HG02763 (cell line): Measurements from ENCODE around the gene SNRPA.
A peak's percentile ranks its signal among the peaks of the same experiment; 100 is the strongest.

Experiments used
- ATAC-seq: cut with Tn5 transposase; IDR thresholded peaks from one replicate; pipeline ENCODE4 v1.9.1; 2021; ENCODE audit warnings: mild to moderate bottlenecking, moderate library complexity; ENCODE audit not compliant: unreplicated experiment

Gene SNRPA

DNA sequence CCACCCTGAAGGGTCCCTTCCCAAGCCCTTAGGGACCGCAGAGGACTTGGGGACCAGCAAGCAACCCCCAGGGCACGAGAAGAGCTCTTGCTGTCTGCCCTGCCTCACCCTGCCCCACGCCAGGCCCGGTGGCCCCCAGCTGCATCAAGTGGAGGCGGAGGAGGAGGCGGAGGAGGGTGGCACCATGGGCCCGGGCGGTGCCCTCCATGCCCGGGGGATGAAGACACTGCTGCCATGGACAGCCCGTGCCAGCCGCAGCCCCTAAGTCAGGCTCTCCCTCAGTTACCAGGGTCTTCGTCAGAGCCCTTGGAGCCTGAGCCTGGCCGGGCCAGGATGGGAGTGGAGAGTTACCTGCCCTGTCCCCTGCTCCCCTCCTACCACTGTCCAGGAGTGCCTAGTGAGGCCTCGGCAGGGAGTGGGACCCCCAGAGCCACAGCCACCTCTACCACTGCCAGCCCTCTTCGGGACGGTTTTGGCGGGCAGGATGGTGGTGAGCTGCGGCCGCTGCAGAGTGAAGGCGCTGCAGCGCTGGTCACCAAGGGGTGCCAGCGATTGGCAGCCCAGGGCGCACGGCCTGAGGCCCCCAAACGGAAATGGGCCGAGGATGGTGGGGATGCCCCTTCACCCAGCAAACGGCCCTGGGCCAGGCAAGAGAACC, 49.5 kb downstream of the SNRPA start:
- ATAC-seq = no peak

DNA sequence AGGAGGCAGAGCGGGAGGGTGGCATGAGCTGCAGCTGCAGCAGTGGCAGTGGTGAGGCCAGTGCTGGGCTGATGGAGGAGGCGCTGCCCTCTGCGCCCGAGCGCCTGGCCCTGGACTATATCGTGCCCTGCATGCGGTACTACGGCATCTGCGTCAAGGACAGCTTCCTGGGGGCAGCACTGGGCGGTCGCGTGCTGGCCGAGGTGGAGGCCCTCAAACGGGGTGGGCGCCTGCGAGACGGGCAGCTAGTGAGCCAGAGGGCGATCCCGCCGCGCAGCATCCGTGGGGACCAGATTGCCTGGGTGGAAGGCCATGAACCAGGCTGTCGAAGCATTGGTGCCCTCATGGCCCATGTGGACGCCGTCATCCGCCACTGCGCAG, 50.0 kb downstream of the SNRPA start:
- no peak for ATAC-seq

DNA sequence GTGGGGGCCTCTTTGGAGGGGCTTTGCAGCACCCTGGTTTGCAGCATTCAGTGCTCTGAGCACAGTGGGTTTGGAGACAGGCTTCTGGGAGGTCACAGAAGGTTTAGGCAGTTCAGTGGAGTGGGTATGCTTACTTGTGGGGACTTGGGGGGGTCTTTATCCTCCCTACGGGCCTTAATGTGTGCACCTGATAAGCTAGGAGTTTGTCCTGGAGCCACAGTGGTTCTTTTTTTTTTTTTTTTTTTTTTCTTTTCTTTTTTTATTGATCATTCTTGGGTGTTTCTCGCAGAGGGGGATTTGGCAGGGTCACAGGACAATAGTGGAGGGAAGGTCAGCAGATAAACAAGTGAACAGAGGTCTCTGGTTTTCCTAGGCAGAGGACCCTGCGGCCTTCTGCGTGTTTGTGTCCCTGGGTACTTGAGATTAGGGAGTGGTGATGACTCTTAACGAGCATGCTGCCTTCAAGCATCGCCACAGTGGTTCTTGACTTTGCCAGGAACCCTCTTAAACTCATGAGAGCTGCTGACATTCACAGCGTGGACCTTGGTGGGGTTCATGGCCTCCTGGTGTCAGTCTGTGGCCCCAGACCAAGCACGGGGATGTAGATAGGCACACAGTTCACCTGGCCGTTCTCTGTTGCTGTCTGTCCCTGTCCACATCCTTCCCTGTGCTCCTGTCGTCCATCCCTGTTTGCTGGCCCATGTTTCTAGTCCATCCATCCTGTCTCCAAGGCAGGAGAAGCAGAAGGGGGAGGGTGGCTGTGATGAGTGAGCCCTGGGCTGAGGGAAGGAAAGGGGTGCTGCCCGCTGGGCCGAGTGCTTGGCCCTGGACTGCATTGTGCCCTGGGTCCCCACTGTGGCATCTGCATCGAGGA, 50.7 kb downstream of the SNRPA start:
- ATAC-seq = no peak

DNA sequence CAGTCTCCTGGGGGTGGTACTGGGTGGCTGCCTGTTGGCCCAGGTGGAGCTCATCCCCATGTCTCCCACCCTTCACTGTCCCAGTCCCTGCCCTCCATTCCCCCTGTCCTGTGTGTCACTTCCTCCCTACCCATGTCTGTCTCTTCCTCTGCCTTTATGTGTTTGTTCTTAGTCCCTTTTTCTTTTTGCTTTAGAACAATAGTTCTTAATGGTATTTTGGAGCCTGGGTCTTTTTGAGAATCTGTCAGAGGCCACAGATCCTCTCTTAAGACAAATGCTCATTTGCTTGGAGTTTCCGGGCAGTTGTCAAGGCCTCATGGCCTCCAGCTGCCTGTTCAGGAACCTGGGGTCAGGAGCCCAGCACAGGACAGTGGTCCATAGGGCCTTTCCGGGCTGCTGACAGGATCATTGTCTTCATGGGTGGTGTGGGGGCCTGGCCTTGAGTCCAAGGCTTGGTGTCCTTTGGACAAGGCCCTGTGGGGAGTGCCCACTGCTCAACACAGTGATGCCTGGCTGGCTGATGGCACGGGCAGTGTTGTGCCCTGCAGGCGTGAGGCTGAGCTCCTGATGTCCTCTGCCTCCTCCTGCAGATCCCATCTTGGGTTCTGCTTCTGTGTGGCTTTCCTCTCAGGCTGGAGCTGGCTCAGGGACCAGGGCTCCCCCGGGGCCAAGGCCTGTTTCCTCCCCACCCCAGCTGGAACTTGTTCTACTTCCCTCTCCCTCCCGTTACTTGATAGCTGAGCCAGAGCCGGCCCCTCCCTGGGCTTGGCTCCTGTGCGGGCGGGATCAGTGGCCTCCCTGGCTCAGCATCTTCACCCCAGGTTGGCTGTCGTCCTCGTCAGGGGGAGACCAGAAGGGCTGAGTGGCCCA, 51.5 kb downstream of the SNRPA start:
- no peak for ATAC-seq

DNA sequence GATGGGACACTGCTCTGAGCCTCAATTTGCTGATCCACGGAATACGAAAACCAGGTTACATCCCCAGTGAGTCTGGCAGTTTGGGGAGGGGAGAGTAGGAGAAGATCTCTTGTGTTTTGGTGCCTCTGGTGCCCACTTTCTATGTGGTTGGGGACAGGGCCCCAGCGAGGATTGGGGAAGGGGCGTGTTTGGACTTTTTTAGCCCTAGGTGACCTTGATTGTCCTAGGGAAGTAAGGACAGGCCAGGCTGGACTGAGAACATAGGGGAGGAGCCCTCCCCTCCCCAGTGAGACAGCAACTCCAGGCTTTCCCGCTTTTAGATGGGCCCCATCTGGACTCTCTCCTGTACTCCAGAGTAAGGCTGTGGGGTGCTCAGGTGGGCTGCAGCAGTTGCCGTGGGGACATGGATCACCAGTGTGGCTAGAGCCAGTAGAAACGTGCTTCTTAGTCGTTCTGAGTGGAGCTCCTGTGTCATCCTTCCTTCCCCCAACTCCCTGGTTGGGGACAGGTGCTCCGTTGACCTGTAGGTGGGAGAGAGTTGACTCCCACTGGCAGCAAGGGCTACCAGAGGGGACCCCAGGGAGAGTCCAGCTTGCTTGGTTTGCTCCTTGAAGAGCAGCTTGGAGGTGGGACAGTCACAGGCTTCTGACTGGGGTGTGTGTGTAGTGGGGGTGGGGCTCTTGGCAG, 52.3 kb downstream of the SNRPA start:
- no peak for ATAC-seq

DNA sequence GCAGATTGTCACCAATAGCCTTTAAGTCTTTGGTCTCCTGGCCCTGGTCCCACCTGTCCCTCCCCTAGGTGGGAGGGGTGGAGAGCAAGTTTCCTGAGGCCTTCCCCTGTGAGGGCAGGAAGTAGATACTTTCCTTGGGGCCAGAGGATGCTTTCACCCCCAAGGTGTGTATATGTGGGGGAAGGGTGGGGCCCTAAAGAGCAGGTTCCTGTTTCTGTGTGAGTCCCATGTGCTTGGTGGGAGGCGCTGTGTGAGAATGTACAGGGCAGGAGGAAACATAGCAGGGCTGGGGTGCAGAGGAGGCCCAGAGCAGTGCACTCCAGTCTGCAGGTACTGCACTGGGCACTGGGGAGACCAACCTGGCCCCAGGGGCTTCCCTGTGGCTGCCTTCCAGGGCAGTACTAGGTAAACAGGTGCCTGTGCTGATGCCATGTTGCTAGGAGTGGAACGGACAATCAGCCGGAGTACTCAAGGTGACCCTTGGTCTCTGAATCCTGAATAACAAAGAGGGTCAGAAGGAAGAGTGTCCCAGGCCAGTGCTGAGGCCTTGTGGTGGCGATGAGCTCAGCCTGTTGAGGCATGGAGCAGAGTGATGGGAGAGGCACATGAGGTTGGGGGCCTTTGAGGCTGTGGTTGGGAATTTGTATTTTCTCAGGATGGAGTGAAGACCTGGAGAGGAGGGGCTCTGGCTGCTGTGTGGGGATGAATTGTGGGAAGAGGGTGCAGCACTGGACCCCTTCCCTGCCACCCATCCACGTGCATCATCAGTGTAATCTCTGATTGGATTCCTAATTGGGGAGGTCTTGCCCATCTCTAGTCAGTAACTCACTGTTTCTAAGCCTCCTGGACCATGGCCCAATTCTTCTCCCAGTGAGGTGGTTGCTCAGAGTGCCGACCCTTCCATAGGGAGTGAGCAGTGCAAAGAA, 53.1 kb downstream of the SNRPA start:
- ATAC-seq = no peak

DNA sequence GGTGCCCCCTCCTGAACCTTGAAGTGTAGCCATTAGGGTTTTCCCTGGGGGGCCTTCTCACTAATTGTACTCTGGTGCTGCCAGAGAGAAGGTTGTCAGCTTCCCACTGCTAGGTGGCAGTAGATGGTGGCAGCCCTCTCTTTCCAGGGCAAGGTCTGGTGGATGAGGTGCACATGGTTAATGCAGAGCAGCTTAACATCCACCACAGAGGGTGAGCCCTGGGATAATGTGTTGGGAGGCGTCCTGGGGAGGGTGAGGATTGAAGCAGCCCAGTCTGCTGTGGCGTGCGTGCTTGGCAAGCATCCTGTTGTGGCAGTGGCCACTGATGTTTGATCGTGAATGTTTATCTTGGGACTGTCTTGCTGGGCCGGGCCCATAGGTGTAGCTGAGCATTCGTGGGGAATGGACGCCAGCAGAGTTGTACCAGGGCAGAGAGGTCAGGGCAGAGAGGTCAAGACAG, 53.8 kb downstream of the SNRPA start:
- no peak for ATAC-seq

DNA sequence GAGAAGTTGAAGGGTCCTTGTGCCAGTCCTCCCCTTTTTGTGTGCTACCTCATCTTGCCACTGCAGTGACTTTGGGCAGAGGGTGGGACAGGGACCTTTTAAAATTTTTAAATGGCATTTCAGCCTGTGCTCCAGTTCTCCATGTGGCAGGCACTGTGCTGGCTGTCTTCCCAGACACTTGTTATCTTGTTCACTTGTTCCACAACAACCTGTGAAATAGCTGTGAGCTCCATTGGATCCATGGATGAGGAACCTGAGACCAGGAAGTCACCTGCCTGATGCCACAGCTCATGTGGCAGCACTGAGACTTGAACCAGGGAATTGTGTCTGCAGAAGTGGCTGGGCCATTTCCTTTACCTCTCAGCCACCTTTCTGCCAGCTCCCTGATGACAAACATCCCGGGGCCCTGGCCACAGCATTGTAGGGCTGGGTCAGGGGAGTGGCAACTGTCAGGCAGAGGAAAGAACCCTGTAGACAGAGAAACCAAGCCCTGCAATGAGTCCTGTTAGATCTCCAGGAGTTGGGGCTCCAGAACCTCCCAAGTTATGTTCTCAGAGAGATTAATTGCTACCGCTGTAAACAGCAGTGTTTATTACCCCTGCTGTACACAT, 54.4 kb downstream of the SNRPA start:
- no peak for ATAC-seq

DNA sequence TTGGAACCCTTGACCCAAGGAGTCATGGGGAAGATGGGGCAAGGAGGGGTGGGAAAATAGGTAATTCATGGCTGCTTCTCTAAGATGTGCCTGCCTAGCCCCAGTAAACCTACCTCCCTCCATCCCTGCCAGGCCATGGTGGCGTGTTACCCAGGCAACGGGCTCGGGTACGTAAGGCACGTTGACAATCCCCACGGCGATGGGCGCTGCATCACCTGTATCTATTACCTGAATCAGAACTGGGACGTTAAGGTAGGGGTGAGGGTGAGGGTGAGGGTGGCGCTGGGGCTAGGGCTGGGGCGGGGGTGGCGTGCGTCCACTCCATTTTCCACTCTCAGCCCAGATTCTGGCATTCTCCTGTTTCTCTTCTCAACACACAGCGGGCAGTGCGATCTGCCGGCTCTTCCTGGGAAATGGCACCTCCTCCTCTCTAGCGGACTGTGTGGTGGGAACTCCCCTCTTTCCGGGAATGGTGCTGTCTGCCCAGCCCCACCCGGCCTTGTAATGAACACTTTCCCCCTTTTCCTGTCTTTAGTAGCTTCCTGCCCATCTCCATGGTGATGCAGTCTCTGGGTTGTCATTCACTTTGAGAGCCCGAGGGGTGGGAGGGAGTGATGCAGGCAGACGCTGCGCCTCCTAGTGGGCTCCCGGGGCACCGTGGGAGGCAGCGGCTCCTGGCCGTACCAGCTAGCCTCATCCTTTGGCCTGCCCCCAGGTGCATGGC, 55.6 kb downstream of the SNRPA start:
- ATAC-seq = peak; percentile 34

DNA sequence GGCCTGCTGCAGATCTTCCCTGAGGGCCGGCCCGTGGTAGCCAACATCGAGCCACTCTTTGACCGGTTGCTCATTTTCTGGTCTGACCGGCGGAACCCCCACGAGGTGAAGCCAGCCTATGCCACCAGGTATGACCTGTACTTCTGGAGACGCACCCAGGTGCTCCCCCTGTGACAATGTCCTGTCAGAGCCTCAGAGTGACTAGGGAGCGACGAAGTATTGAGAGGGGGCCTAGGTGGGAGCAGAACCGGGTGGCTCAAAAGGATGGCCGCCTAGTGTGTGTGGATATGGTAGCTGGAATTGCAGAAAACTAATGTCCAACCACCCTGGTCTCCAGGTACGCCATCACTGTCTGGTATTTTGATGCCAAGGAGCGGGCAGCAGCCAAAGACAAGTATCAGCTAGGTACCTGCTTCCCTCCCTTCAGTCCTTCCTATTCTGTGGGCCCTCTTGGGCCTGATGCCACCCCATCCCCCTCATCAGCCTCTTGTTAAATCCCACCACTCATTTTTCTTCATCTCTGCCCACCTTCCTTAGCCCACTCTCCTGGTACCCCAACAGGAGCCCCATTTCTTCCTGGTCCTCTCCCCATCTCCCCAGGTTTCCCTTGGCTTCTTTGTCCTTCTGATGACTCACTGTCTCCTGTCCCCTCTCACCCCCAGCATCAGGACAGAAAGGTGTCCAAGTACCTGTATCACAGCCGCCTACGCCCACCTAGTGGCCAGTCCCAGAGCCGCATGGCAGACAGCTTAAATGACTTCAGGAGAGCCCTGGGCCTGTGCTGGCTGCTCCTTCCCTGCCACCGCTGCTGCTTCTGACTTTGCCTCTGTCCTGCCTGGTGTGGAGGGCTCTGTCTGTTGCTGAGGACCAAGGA, 56.4 kb downstream of the SNRPA start:
- no peak for ATAC-seq

DNA sequence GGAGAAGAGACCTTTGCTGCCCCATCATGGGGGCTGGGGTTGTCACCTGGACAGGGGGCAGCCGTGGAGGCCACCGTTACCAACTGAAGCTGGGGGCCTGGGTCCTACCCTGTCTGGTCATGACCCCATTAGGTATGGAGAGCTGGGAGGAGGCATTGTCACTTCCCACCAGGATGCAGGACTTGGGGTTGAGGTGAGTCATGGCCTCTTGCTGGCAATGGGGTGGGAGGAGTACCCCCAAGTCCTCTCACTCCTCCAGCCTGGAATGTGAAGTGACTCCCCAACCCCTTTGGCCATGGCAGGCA, 57.0 kb downstream of the SNRPA start:
- no peak for ATAC-seq

DNA sequence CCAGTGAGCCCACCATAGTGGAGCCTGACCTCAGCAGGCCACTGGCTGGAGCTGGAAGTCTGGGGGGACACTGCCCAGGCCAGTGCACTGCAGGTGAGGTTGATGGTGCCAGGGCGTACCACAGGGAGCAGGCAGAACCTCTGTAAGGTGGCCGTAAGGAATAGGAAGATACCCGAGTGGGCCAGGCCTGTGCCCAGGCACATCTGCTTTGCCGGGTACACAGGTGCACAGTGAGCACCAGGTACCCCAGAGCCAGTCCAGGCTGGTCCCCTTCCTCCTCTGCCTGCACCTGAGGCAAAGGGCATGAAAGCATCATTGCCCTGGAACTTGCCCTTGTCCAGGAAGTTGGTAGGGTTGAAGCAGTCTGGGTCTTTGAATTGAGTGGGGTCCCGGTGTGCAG, 57.5 kb downstream of the SNRPA start:
- ATAC-seq = no peak

DNA sequence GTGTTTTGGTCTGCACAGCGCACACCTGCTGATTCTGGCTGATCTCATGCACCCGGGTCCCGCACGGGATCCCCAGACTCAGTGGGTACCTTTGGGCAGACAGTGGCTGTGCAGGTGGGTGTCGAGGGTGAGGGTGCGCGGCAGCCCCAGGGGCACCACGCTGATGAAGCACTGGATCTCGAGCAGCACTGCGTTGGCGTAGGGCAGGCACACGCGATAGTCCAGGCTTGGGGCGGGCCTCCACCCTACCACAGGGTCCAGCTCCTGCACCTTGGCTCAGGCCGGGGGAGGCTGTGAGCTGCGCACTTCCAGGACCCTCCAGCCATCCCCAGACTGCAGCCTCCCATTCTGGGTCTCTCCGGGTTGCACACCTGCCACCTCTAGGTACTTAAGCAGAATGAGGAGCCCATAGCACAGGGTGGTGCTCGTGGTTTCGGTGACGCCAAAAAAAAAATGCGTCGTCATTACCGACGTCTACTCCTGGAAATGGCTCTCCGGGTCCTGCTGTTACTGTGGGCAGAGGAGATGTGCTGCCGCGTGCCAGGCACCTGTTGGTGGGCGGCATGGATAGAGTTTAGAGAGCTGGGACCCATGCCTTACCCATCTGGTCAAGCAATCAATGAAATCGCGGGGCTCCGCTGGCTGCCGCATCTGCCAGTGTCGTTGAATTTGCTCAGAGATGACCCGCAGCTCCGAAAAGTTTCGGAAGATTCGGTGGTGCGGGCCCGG, 58.5 kb downstream of the SNRPA start:
- ATAC-seq = no peak

DNA sequence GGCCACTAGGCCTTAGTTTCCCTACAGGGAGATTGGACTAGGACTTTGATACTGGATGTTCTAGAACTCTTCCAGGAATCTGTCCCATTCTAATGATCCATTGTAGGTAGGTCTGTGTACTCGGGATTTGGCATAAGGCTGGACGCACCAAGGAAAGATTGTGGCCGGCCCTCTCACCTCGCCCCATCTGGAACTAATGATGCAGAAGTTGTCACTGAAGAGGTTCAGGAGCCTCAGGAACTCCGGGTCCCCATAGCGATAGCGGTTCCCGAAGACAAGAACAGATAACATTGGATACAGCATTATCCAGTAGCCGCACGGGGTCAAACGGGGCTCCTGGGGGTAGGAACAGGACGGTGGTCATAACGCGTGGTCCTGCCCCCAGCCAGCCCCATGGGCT, 59.2 kb downstream of the SNRPA start:
- no peak for ATAC-seq

DNA sequence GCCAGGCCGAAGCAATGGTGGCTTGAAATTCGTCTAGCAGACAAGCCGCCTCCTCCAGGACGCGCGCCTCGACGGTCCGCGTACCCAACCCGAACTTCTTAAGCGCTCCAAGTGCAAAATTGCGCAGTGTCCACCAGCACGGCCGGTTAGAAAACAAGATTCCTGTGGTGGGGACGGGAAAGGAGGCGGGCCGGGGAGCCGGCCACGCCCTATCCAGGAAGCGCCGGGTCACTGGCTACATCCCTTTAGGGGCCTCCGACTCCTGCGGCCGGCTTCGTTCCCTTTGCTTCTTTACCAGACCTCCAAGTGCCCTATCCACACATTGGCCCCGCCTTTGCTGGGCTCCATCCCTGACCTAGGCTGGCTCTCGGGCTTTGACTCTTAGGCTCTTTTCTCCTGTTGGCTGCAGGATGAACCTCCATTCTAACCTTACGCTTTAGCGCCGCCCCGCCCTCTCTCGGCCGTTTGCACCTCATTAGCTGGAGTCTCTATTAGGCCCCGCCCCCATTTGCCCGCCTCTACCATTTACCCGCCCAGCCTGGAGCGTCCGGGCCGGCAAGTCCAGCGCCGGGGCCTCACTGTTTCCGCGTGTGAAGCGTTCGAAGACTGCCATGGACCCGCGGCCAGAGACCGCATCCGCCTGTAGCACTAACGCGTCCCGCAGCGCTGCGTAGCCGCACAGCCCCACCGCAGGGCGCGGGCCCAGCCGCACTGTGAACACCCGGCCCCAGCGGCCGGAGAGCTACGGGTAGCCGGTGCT, 59.8 kb downstream of the SNRPA start:
- peak; percentile 51 for ATAC-seq

DNA sequence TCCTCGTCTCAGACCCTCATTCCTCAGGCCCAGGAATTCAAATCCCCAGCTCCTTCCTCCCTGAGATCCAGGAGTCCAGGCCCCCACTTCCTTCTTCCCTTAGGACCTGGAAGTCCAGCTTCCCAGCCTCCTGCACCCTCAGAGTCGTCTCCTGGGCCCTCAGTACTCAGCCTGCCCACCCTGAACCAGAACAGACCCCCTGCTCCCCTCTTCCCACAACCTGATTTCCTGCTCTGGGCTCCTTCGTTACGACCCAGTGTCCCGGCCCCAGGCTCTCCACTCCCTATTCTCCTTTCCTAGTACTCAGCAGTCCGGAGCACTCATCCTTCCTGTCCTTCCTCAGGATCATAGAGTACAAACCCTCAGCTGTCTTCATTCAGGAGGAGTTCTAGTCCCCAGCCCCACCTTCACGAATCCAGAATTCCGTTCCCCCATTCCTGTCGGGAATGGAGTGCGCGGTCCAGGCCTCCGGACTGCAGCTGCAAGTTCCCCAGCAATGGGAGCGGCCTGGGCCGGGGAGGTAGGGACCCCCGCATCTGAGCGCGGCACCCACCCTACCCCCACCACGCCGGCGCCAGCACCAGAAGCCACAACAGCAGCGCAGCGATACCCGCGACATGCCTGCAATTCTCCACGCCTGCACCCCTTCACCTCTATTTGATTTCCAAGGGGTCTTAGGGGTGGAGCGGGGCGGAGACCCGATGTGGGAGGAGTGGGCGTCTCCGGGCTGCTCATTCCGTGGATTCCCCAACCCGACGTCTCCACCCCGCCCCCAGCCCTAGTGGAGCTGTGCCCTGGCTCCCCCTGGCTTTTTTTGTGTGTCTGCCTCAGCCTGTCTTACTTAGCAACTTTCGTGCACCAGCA, 60.7 kb downstream of the SNRPA start:
- ATAC-seq = no peak
